ENCODE results near the gene LMNTD2. TPM values are rescaled to one million over a fixed set of nuclear protein-coding genes. Genes with fewer than 3 reads are reported as not detected.
"Not testable (repeated sequence)": the region's sequence is repeated elsewhere in the genome, so short reads cannot be mapped to it uniquely, and the experiment has no call there.

The LMNTD2 gene
- total RNA-seq, 1 experiment from 2014 or later, result 6.1 TPM

DNA sequence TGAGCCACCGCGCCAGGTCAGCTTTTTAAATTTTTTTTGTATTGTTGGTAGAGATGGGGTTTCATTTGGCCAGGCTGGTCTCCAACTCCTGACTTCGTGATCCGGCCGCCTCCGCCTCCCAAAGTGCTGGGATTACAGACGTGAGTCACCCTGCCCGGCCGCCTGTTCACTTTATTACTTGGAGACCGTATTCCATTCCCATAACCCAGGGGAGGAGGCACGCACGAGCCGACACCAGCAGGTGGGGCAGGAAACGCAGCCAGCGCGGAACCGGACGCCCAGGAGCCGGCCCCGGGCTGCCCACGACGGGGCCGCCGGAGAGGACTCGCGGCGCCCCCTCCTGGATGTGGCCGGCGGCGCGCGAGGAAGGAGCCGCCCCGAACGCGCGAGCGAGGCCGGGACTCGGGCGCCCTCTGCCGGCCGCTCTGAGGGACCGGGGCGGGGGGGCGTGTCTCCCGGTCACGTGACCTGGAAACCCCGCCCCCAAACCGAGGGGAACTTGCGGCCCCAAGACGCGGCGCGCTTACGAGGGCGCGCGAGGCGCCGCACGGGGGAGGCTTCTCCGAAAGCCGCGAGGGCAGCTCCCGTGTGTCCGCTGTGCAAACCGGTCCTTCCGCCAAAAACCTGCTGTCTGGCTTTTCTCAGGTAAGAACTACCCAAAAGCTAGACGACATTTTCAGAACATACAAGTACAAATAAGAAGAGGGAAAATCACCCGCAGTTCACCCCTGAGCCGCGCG lies 41.9 kb downstream of the LMNTD2 start:
- Mint-ChIP-seq H3K4me3 (ENCODE audit: unreplicated experiment) (peak overlapping the region; percentile 60), H3K27ac (ENCODE audit: low read depth, unreplicated experiment) (peak overlapping the region; percentile 85), H3K9me3 (ENCODE audit: unreplicated experiment) (no peaks in the 10 kb centered on the region), H3K27me3 (ENCODE audit: insufficient read depth, unreplicated experiment) (no peaks in the 10 kb centered on the region), H3K36me3 (ENCODE audit: insufficient read depth, unreplicated experiment) (peaks cover 34% of the 10 kb centered on the region), H3K4me1 (ENCODE audit: insufficient read depth, unreplicated experiment) (peaks cover 10% of the 10 kb centered on the region)
- TF ChIP-seq CTCF (IDR thresholded peaks at IDR 0.05; ENCODE audit: unreplicated experiment), result peak; percentile 98
- ChIA-PET CTCF (interaction anchor here (0.6 to 2.6 kb wide), 19 partner anchors 10 to 442 kb away, joined by 3 to 34 read pairs (median 3); partner anchors contain the start of genes PKP3 and RNH1), POLR2A (interaction anchor here (0.5 to 6.3 kb wide), 6 partner anchors 14 to 324 kb away, joined by 3 to 81 read pairs (median 4); partner anchors contain the start of genes PTDSS2 and RNH1)
- no TSS peak for BruUV-seq (replicated peaks)
- DNase-seq (ENCODE audit: unreplicated experiment), result peak; percentile 98
- intact Hi-C loops (cut with micrococcal nuclease), result loop anchor here (1.0 to 5.0 kb wide), 4 partner anchors 11 to 126 kb away; partner anchors contain the start of genes PKP3 and RNH1

DNA sequence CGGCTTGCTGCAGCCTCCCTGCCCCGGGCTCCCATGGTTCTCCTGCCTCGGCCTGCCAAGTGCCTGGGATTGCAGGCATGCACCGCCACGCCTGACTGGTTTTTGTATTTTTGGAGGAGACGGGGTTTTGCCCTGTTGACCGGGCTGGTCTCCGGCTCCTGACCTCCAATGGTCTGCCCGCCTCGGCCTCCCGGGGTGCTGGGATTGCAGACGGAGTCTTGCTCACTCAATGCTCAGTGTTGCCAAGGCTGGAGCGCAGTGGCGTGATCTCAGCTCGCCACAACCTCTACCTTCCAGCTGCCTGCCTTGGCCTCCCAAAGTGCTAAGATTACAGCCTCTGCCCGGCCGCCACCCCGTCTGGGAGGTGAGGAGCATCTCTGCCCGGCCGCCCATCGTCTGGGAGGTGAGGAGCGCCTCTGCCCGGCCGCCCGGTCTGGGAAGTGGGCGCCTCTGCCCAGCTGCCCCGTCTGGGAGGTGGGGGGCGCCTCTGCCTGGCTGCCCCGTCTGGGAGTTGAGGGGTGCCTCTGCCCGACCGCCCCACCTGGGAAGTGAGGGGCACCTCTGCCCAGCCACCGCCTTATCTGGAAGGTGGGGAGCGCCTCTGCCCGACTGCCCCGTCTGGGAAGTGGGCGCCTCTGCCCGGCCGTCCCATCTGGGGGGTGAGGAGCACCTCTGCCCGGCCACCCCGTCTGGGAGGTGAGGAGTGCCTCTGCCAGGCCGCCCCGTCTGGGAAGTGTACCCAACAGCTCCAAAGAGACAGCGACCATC lies 43.4 kb downstream of the LMNTD2 start:
- intact Hi-C loops (cut with micrococcal nuclease), result loop anchor here (5.0 kb wide), 1 partner anchor 125 kb away; the partner anchor contains the start of gene PKP3
- peak overlapping the region; percentile 35 for H3K27ac Mint-ChIP-seq (ENCODE audit: low read depth, unreplicated experiment)
- POLR2A ChIA-PET, result interaction anchor here (1.1 to 6.3 kb wide), 4 partner anchors 12 to 67 kb away, joined by 3 to 81 read pairs (median 7); partner anchors contain the start of genes PTDSS2 and RNH1

DNA sequence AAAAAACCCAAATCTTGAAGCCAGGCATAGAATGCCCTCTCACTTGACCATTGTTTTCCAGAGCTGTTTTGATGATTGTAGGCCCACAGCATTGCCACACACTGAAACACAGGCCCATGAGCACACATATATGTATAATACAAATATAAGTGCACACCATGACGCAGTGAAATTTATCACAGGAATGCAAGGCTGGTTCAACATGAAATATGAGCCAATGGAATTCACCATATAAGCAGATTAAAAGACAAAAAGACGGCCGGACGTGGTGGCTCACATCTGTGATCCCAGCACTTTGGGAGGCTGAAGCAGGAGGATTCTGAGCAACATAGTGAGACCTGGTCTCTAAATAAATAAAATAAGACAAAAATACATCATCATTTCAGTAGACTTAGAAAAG lies 44.1 kb downstream of the LMNTD2 start:
- ChIA-PET POLR2A (interaction anchor here (0.7 to 6.3 kb wide), 5 partner anchors 11 to 123 kb away, joined by 3 to 81 read pairs (median 4); partner anchors contain the start of gene RNH1), CTCF (interaction anchor here (0.8 kb wide), 1 partner anchor 67 kb away, joined by 6 read pairs; no protein-coding TSS in a partner anchor)
- Mint-ChIP-seq H3K27me3 (ENCODE audit: insufficient read depth, unreplicated experiment) (no peaks in the 10 kb centered on the region), H3K9me3 (ENCODE audit: unreplicated experiment) (no peaks in the 10 kb centered on the region), H3K36me3 (ENCODE audit: insufficient read depth, unreplicated experiment) (peaks cover 42% of the 10 kb centered on the region), H3K4me1 (ENCODE audit: insufficient read depth, unreplicated experiment) (peaks cover 10% of the 10 kb centered on the region), H3K4me3 (ENCODE audit: unreplicated experiment) (no peak overlapping the region), H3K27ac (ENCODE audit: low read depth, unreplicated experiment) (peak overlapping the region; percentile 91)
- BruUV-seq (replicated peaks), result no TSS peak
- intact Hi-C loops (cut with micrococcal nuclease), result loop anchor here (5.0 kb wide), 1 partner anchor 124 kb away; the partner anchor contains the start of gene PKP3
- DNase-seq (ENCODE audit: unreplicated experiment), result no peak
- no peak for TF ChIP-seq CTCF (IDR thresholded peaks at IDR 0.05; ENCODE audit: unreplicated experiment)

More for the DNA sequence above, 43.4 kb downstream of the LMNTD2 start:
- DNase-seq (ENCODE audit: unreplicated experiment); H3K4me3 Mint-ChIP-seq (ENCODE audit: unreplicated experiment); H3K9me3 Mint-ChIP-seq (ENCODE audit: unreplicated experiment); BruUV-seq (replicated peaks); H3K27me3 Mint-ChIP-seq (ENCODE audit: insufficient read depth, unreplicated experiment): not testable (repeated sequence)
- H3K36me3 Mint-ChIP-seq (ENCODE audit: insufficient read depth, unreplicated experiment), result peaks cover 40% of the 10 kb centered on the region
- H3K4me1 Mint-ChIP-seq (ENCODE audit: insufficient read depth, unreplicated experiment), result peaks cover 10% of the 10 kb centered on the region
- CTCF ChIA-PET, result interaction anchor here (1.0 to 2.6 kb wide), 2 partner anchors 12 to 15 kb away, joined by 4 to 34 read pairs; partner anchors contain the start of gene RNH1

GRCh38 chr11:515131-515530 lies 45.4 kb downstream of the LMNTD2 start:
- H3K36me3 Mint-ChIP-seq (ENCODE audit: insufficient read depth, unreplicated experiment), result peaks cover 42% of the 10 kb centered on the region
- H3K4me1 Mint-ChIP-seq (ENCODE audit: insufficient read depth, unreplicated experiment), result peaks cover 10% of the 10 kb centered on the region
- no peaks in the 10 kb centered on the region for H3K27me3 Mint-ChIP-seq (ENCODE audit: insufficient read depth, unreplicated experiment)
- H3K9me3 Mint-ChIP-seq (ENCODE audit: unreplicated experiment), result no peaks in the 10 kb centered on the region
- intact Hi-C loops (cut with micrococcal nuclease), result loop anchor here (5.0 kb wide), 1 partner anchor 123 kb away; the partner anchor contains the start of gene PKP3
- BruUV-seq (replicated peaks), result no TSS peak
- CTCF ChIA-PET, result no interaction called here
- peak; percentile 85 for DNase-seq (ENCODE audit: unreplicated experiment)
- no peak for TF ChIP-seq CTCF (IDR thresholded peaks at IDR 0.05; ENCODE audit: unreplicated experiment)
- POLR2A ChIA-PET, result interaction anchor here (0.6 to 6.3 kb wide), 13 partner anchors 10 to 1259 kb away, joined by 3 to 81 read pairs (median 4); partner anchors contain the start of genes PSMD13, PTDSS2, RNH1 and SIRT3
- peak overlapping the region; percentile 91 for H3K27ac Mint-ChIP-seq (ENCODE audit: low read depth, unreplicated experiment)
- H3K4me3 Mint-ChIP-seq (ENCODE audit: unreplicated experiment), result peak overlapping the region; percentile 25
